Type B pancreatic cell (in vitro differentiated cells): ENCODE measurements around the gene CDC42EP4. TPM values are rescaled to one million over a fixed set of nuclear protein-coding genes. Genes with fewer than 3 reads are reported as not detected.
A peak's percentile ranks its signal among the peaks of the same experiment; 100 is the strongest.
"Not testable (repeated sequence)": the region's sequence is repeated elsewhere in the genome, so short reads cannot be mapped to it uniquely, and the experiment has no call there.

Source experiments
- DNase-seq: peaks from one replicate; pipeline ENCODE4 v3.0.0; 2021; ENCODE audit warnings: mixed read lengths; ENCODE audit not compliant: unreplicated experiment; ENCODE audit errors: extremely low spot score
- H3K27ac Mint-ChIP-seq: 2 replicates; pipeline ENCODE4 v1.8.0; 2021; ENCODE audit warnings: mild to moderate bottlenecking, mixed read lengths
- H3K27me3 Mint-ChIP-seq: 2 replicates; pipeline ENCODE4 v1.8.0; 2021; ENCODE audit warnings: mixed read lengths
- H3K36me3 Mint-ChIP-seq: 2 replicates; pipeline ENCODE4 v1.8.0; 2021; ENCODE audit warnings: mixed read lengths
- H3K4me1 Mint-ChIP-seq: one replicate; pipeline ENCODE4 v1.8.0; 2021; ENCODE audit warnings: mixed read lengths; ENCODE audit not compliant: unreplicated experiment
- H3K4me3 Mint-ChIP-seq: 2 replicates; pipeline ENCODE4 v1.8.0; 2021; ENCODE audit warnings: mild to moderate bottlenecking, mixed read lengths
- H3K9me3 Mint-ChIP-seq: 2 replicates; pipeline ENCODE4 v1.8.0; 2021; ENCODE audit warnings: mixed read lengths
- CTCF ChIP-seq: fragments of 200-600 bp; sonication (generic); conservative IDR thresholded peaks from 2 replicates; pipeline ENCODE4 v1.5.0; 2021; ENCODE audit warnings: antibody characterized with exemption, mild to moderate bottlenecking
- total RNA-seq: library from RNA; stranded (reverse); gene quantifications from 2 replicates; pipeline ENCODE4 v1.2.1, GENCODE V29; 2021; ENCODE audit warnings: low replicate concordance

Gene CDC42EP4
- total RNA-seq, 1 donor from 2014 or later: 78.8 TPM

- H3K27me3 Mint-ChIP-seq: peaks cover 7% of the 10 kb centered on the region
- H3K27ac Mint-ChIP-seq: peak overlapping the region; percentile 11
- no peaks in the 10 kb centered on the region for H3K36me3 Mint-ChIP-seq
- peak overlapping the region; percentile 12 for H3K4me3 Mint-ChIP-seq
- H3K4me1 Mint-ChIP-seq: peaks cover 41% of the 10 kb centered on the region
- no peaks in the 10 kb centered on the region for H3K9me3 Mint-ChIP-seq
- DNase-seq: no peak
- TF ChIP-seq CTCF: no peak
Measured at GRCh38 chr17:73317513-73318426, 6.0 kb upstream of the CDC42EP4 start.

GRCh38 chr17:73316919-73317505 is 5.2 kb upstream of the CDC42EP4 start:
- peak overlapping the region; percentile 11 for H3K27ac Mint-ChIP-seq
- H3K4me3 Mint-ChIP-seq: peak overlapping the region; percentile 12
- no peaks in the 10 kb centered on the region for H3K9me3 Mint-ChIP-seq
- DNase-seq: no peak
- TF ChIP-seq CTCF: no peak
- peaks cover 7% of the 10 kb centered on the region for H3K27me3 Mint-ChIP-seq
- no peaks in the 10 kb centered on the region for H3K36me3 Mint-ChIP-seq
- peaks cover 36% of the 10 kb centered on the region for H3K4me1 Mint-ChIP-seq

GRCh38 chr17:73315471-73315870 is 3.7 kb upstream of the CDC42EP4 start:
- Mint-ChIP-seq H3K27me3 (peaks cover 7% of the 10 kb centered on the region), H3K4me3 (peak overlapping the region; percentile 13), H3K9me3 (no peaks in the 10 kb centered on the region), H3K27ac (no peak overlapping the region), H3K4me1 (peaks cover 29% of the 10 kb centered on the region), H3K36me3 (no peaks in the 10 kb centered on the region)
- DNase-seq: no peak
- TF ChIP-seq CTCF: no peak

GRCh38 chr17:73313526-73314127 is 1.8 kb upstream of the CDC42EP4 start:
- Mint-ChIP-seq H3K27me3 (peaks cover 4% of the 10 kb centered on the region), H3K4me1 (peaks cover 29% of the 10 kb centered on the region), H3K36me3 (no peaks in the 10 kb centered on the region), H3K9me3 (no peaks in the 10 kb centered on the region), H3K4me3 (peak overlapping the region; percentile 47), H3K27ac (no peak overlapping the region)
- TF ChIP-seq CTCF: no peak
- no peak for DNase-seq

- H3K27ac Mint-ChIP-seq: peak overlapping the region; percentile 88
- peaks cover 30% of the 10 kb centered on the region for H3K4me1 Mint-ChIP-seq
- not testable (repeated sequence) for DNase-seq, H3K36me3 Mint-ChIP-seq, H3K9me3 Mint-ChIP-seq, H3K27me3 Mint-ChIP-seq
- H3K4me3 Mint-ChIP-seq: peak overlapping the region; percentile 95
Measured at GRCh38 chr17:73312887-73313286, 1.1 kb upstream of the CDC42EP4 start.

- no peak for DNase-seq
- peaks cover 4% of the 10 kb centered on the region for H3K27me3 Mint-ChIP-seq
- no peaks in the 10 kb centered on the region for H3K9me3 Mint-ChIP-seq
- no peak for TF ChIP-seq CTCF
- peak overlapping the region; percentile 95 for H3K4me3 Mint-ChIP-seq
- H3K36me3 Mint-ChIP-seq: no peaks in the 10 kb centered on the region
- H3K27ac Mint-ChIP-seq: peak overlapping the region; percentile 88
- H3K4me1 Mint-ChIP-seq: peaks cover 27% of the 10 kb centered on the region
Measured at GRCh38 chr17:73311428-73311780, 397 bp downstream of the CDC42EP4 start.
